ENCODE measurements around the gene IFNA13. TPM values are rescaled to one million over a fixed set of nuclear protein-coding genes. Genes with fewer than 3 reads are reported as not detected.
"Not testable (repeated sequence)": the region's sequence is repeated elsewhere in the genome, so short reads cannot be mapped to it uniquely, and the experiment has no call there.

Gene IFNA13
- total RNA-seq, 2 donors from 2014 or later: not detected

GRCh38 chr9:21381448-21382339, 13.8 kb upstream of the IFNA13 start:
- no peak for TF ChIP-seq CTCF (IDR thresholded peaks at IDR 0.05)
- Histone ChIP-seq H3K27ac (no peak overlapping the region), H3K9me3 (no peaks in the 10 kb centered on the region), H3K27me3 (replicated peaks; ENCODE audit: insufficient read depth) (no peaks in the 10 kb centered on the region), H3K36me3 (no peaks in the 10 kb centered on the region), H3K4me1 (ENCODE audit: control insufficient read depth in 1 of 2, low read depth in 2 of 2) (peaks cover 0 to 7% of the 10 kb centered on the region in 2 donors), H3K4me3 (peak overlapping the region; percentile 26)
- ATAC-seq (ENCODE audit: insufficient number of reproducible peaks, low FRiP score, low read depth) (no peak), DNase-seq (ENCODE audit: low spot score) (no peak)

GRCh38 chr9:21371467-21371866, 3.6 kb upstream of the IFNA13 start:
- not testable (repeated sequence) for H3K36me3 ChIP-seq; DNase-seq (ENCODE audit: low spot score); H3K4me1 ChIP-seq (ENCODE audit: control insufficient read depth in 1 of 2, low read depth in 2 of 2); H3K4me3 ChIP-seq; H3K27ac ChIP-seq; H3K27me3 ChIP-seq (replicated peaks; ENCODE audit: insufficient read depth); ATAC-seq (ENCODE audit: insufficient number of reproducible peaks, low FRiP score, low read depth); H3K9me3 ChIP-seq

- not testable (repeated sequence) for H3K27ac ChIP-seq; DNase-seq (ENCODE audit: low spot score); H3K4me3 ChIP-seq; H3K36me3 ChIP-seq; H3K4me1 ChIP-seq (ENCODE audit: control insufficient read depth in 1 of 2, low read depth in 2 of 2); ATAC-seq (ENCODE audit: insufficient number of reproducible peaks, low FRiP score, low read depth); H3K27me3 ChIP-seq (replicated peaks; ENCODE audit: insufficient read depth); H3K9me3 ChIP-seq
These were observed 688 bp downstream of the IFNA13 start for GRCh38 chr9:21367169-21367568.

GRCh38 chr9:21362287-21362686, 5.6 kb downstream of the IFNA13 start:
- ATAC-seq (ENCODE audit: insufficient number of reproducible peaks, low FRiP score, low read depth): no peak
- Histone ChIP-seq H3K27me3 (replicated peaks; ENCODE audit: insufficient read depth) (no peaks in the 10 kb centered on the region), H3K9me3 (no peaks in the 10 kb centered on the region), H3K36me3 (no peaks in the 10 kb centered on the region), H3K27ac (no peak overlapping the region), H3K4me1 (ENCODE audit: control insufficient read depth in 1 of 2, low read depth in 2 of 2) (no peaks in the 10 kb centered on the region), H3K4me3 (no peak overlapping the region)
- no peak for TF ChIP-seq CTCF (IDR thresholded peaks at IDR 0.05)
- no peak for DNase-seq (ENCODE audit: low spot score)

GRCh38 chr9:21357479-21358460, 10.1 kb downstream of the IFNA13 start:
- H3K27me3 ChIP-seq (replicated peaks; ENCODE audit: insufficient read depth): no peaks in the 10 kb centered on the region
- H3K27ac ChIP-seq: no peak overlapping the region
- H3K9me3 ChIP-seq: no peaks in the 10 kb centered on the region
- no peaks in the 10 kb centered on the region for H3K4me1 ChIP-seq (ENCODE audit: control insufficient read depth in 1 of 2, low read depth in 2 of 2)
- H3K36me3 ChIP-seq: no peaks in the 10 kb centered on the region
- no peak for ATAC-seq (ENCODE audit: insufficient number of reproducible peaks, low FRiP score, low read depth)
- DNase-seq (ENCODE audit: low spot score): no peak
- no peak overlapping the region for H3K4me3 ChIP-seq
- TF ChIP-seq CTCF (IDR thresholded peaks at IDR 0.05): no peak

GRCh38 chr9:21350787-21351186, 17.1 kb downstream of the IFNA13 start, which contains the start of gene IFNA6:
IFNA6 (minus strand) TSS chr9:21350887; CDS start chr9:21350887, 0 bp downstream.
- H3K36me3 ChIP-seq: no peaks in the 10 kb centered on the region
- H3K27ac ChIP-seq: no peak within 1 kb of the TSS
- no peak within 1 kb of the TSS for H3K4me3 ChIP-seq
- no peaks in the 10 kb centered on the region for H3K9me3 ChIP-seq
- H3K27me3 ChIP-seq (replicated peaks; ENCODE audit: insufficient read depth): no peaks in the 10 kb centered on the region
- DNase-seq (ENCODE audit: low spot score): no peak
- H3K4me1 ChIP-seq (ENCODE audit: control insufficient read depth in 1 of 2, low read depth in 2 of 2): no peaks in the 10 kb centered on the region
- ATAC-seq (ENCODE audit: insufficient number of reproducible peaks, low FRiP score, low read depth): no peak
- TF ChIP-seq CTCF (IDR thresholded peaks at IDR 0.05): no peak

Measured in thoracic aorta (tissue), 2 donors.